Activated CD4-positive, alpha-beta T cell treated with anti-CD3 and anti-CD28 coated beads, Interleukin-2, amount 50 U/mL, for 24 hours (primary cell): Measurements from ENCODE around the gene CDC37.
"Not testable (repeated sequence)": the region's sequence is repeated elsewhere in the genome, so short reads cannot be mapped to it uniquely, and the experiment has no call there.

ENCODE experiments used
- DNase-seq, 2 donors: peaks; one replicate each; pipeline ENCODE4 v3.0.0-alpha.2; 2020; ENCODE audit warnings: low read depth in 1 of 2, low spot score in 1 of 2

The CDC37 gene

GRCh38 chr19:10395917-10396316 lies 7.4 kb downstream of the CDC37 start:
- no peak for DNase-seq

- DNase-seq, result no peak
Measured at GRCh38 chr19:10395436-10395835, 7.9 kb downstream of the CDC37 start.

DNA sequence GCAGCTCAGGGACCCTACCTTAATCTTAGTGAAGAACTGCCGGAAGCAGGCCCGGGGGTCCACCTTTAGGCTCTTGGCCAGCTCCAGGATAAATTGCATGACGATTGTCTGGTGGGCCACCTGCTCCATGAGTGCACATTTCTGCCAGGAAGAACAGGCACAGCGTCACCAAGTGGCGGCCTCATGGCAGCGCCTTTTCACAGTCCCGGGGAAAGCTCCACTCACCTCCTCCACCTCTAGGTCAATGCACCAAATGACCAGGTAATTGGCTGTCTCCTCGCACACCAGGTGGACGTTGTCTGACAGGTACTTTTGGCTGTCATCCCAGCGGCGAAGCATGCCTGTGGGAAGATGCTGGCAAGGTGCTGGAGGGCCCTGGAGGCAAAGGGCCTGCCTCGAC lies 8.3 kb downstream of the CDC37 start:
- no peak for DNase-seq

GRCh38 chr19:10393137-10393536 lies 10.2 kb downstream of the CDC37 start:
- DNase-seq, result no peak

DNA sequence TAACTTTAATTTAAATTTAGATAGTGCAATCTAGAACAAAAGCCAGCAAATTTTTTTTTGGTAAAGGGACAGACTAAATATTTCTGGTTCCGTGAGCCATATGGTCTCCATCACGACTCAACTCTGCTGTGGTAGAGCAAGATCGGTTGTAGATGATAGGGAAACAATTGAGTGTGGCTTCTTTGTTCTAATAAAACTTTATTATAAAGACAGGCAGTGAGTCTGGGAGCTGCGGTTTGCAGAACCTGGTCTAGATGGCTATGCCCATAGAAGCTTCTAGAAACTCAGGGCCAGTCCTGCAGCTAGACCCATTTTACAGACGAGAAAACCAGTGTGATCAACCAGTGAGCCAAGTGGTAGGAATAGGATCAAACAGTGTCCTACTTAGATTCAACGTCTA lies 11.2 kb downstream of the CDC37 start:
- DNase-seq, result no peak

GRCh38 chr19:10390652-10391286 lies 12.6 kb downstream of the CDC37 start:
- peak in 1 of 2 donors; percentile 62 for DNase-seq

DNA sequence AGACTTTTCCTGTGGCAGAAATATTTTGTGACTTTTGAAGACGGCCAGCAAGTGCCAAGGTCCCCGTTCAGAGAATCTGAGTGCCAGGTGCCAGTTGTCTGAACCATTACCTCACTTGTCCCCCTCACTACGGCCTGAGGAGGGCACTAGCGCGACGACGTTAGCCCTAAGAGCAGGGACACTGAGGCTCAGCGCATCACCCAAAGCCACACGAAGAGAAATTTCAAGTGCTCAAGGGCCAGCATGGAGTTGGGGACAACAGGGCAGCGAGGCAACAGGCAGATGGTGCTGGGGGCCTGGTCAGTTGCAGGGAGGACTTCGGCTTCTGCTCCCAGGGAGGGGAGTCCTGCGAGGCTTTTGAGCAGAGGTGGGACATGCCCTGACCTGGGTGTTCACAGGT lies 13.5 kb downstream of the CDC37 start:
- no peak for DNase-seq

DNA sequence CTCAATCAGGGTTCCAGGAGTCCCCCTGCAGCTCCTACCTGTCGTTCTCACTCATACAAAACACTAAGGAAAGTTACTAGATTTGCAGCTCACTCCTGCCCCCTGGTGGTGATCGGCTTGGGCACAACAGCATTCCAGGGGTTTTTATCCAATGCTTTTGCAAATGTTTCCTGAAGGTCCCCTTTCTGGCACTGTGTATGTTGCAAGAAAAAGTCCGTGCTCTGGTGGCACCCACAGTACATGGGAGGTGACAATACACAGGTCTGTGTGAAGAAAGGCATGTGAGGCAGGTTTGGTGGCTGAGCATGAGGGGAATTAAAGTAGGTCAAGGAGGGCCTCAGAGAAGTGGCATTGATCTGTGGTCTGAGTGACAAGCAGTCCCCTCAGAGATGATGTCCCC lies 14.4 kb downstream of the CDC37 start:
- peak; percentile 77 to 79 for DNase-seq

GRCh38 chr19:10384580-10384979 lies 18.8 kb downstream of the CDC37 start:
- DNase-seq, result no peak

- not testable (repeated sequence) for DNase-seq
Measured at GRCh38 chr19:10383223-10383499, 20.2 kb downstream of the CDC37 start.

GRCh38 chr19:10380313-10381102 lies 22.8 kb downstream of the CDC37 start, which contains the start of gene TYK2:
Gene TYK2 (minus strand): TSS chr19:10380572. CDS start chr19:10378406, 2,166 bp downstream.
- DNase-seq, result peak; percentile 89 to 94

DNA sequence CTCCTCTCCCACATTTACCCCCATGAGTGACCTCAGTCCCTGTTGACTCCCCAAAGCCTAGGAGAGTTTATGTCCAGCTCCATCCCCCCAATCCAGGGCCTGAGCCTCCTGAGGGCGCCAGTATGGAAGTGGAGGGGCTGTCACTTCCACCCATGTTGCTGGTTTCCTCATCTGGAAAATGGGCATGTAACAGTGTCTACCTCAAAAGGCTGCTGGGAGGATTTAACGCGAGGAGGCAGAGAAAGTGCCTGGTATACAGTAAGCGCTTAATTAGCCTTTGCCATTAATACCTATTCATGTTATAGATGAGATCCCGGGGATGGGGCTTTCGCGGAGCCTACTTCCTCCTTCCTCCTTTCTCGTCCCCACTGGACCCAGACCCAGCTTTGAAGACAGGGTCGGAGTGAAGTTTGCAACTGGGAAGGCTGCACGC lies 23.4 kb downstream of the CDC37 start:
- no peak for DNase-seq

- no peak for DNase-seq
Measured at GRCh38 chr19:10378124-10378523, 25.2 kb downstream of the CDC37 start.

GRCh38 chr19:10377140-10377640 lies 26.2 kb downstream of the CDC37 start:
- DNase-seq, result not testable (repeated sequence)

DNA sequence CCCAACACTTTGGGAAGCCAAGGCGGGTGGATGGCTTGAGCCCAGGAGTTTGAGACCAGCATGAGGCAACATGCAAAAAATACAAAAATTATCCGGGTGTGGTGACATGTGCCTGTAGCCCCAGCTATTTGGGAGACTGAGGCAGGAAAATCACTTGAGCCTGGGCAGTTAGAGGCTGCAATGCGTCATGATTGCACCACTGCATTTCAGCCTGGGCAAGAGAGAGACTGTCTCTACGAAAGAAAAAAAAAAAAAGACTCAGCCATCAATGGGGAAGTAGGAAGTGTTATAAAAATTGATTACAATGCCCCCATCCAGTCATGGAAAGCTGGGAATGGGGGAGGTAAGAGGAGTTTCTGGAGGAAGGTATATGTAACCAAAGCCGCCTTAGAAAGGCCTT lies 28.4 kb downstream of the CDC37 start:
- no peak for DNase-seq

GRCh38 chr19:10372690-10373089 lies 30.7 kb downstream of the CDC37 start:
- DNase-seq, result no peak

DNA sequence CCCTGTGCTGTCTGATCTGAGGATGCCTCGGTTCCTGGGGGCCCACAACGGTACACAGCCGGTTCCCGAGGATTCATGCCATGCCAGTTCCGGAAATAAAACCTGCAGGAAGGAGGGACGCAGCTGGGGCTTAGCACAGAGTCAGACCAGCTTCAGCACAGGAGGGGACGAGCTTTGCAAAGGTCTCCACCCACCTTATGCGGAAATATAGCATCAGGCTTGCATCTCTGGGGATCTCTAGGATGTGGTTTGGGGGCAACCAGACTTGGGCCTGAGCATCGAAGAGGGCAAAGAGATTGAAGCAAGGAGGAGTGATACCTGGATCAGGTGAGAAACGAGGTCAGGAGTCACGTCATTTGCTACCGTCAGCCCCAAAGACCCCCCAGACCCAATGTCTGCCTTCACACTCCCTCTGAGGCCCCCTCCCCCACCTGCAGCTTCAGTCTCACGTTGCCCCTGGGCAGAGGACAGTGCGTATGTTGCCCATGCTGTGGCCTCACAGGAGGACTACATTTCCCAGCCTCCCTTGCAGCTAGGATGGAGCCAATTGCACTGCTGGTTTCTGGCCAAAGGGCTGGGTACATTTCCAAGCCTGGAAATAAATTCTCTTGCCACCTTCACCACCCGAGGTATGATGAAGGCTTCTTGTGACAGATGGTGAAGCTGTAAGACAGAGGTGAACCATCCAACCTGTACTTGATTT lies 35.1 kb downstream of the CDC37 start:
- no peak for DNase-seq

DNA sequence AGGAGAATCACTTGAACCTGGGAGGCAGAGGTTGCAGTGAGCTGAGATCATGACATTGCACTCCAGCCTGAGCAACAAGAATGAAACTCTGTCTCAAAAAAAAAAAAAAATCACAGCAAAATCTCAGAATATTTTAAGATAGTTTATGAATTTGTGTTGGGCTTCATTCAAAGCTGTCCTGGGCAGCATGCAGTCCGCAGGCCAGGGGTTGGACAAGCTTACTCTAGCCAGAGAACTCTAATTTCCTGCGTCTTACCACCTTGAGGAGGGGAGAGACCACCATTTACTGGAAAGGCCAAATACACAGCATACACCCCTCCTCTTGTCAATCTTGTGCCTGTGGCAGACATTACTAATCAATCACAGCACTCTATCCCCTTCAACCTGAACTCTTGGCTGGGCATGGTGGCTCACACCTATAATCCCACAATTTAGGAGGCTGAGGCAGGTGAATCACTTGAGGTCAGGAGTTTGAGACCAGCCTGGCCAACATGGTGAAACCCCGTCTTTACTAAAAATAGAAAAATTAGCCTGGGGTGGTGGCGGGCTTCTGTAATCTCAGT lies 36.3 kb downstream of the CDC37 start:
- DNase-seq, result not testable (repeated sequence)

DNA sequence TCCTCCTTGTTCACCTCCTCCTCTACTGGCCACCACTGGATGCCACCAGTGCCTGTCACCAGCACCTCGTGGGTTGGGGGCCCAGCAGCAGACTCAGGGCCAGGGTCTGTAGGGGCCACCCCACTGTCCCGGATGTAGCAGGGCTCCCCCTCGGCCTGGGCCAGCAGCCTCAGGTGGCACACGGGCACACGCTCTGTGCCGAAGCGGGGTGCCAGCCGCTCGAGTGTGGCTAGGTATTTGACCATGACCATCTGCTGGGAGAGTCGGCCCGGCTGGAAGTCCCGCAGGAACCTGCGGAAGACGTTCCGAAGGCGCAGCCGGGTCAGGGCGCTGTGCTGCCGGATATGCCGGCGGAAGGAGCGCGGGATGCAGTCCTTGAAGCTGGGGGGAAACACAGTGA lies 37.8 kb downstream of the CDC37 start:
- no peak for DNase-seq

DNA sequence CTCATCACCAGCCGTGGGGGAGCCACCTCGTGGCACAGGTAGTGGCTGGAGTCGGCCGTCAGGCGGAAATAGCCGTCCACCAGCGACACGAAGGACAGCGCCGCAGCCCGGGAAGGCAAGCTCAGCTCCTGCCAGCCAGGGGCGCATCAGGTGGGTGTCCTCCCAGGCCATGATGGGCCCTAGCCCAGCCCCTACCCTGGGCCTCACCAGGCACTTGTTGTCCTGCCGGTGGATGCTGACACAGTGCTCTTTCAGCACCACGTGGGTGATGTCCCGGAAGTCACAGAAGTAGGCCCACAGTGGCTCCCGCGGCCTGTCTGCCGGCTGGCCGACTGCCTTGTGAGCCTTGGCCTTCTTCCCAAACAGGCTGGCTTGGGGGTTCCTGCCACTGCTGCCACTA lies 38.7 kb downstream of the CDC37 start:
- DNase-seq, result no peak

DNA sequence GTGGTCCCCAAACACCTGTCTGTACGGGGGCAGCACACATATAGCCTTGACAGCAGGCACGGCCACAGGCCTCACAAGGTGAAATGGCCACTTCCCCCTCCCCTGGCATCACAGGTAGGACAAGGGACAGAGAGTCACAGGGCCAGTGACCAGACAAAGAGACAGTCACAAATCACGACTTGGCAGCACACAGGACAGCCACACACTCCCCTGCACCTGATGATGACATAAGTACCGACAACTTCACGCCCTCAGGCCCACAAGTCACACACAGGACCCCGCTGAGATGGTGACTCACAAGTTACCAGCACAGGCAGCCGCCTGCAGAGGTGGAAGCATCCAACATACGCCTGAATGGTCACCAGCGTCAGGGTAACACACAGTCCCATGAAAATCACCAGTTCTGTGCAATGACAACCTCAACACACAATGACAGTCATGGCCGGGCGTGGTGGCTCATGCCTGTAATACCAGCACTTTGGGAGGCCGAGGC lies 39.5 kb downstream of the CDC37 start:
- DNase-seq, result no peak

- no peak for DNase-seq
Measured at GRCh38 chr19:10362259-10362658, 41.1 kb downstream of the CDC37 start.
